Gastroesophageal sphincter (tissue), 4 donors: Measurements from ENCODE around the gene JAKMIP2. TPM values are rescaled to one million over a fixed set of nuclear protein-coding genes. Genes with fewer than 3 reads are reported as not detected.

ENCODE experiments used
- ATAC-seq: fragments of 150-250 bp; one replicate; pipeline ENCODE4 v1.9.1; 2016; ENCODE audit warnings: mild to moderate bottlenecking, moderate library complexity
- H3K27ac ChIP-seq, 4 donors: fragments of 200-600 bp; sonication (generic) in 3 of 4; 1 replicate in 3 of 4; 2 replicates in 1 of 4; pipeline ENCODE4 v1.5.1; 2016 to 2019
- H3K27me3 ChIP-seq: fragments of 200-600 bp; sonication (generic); one replicate; pipeline ENCODE4 v1.5.1; 2019
- H3K36me3 ChIP-seq, 2 donors: fragments of 200-600 bp; sonication (generic); one replicate each; pipeline ENCODE4 v1.5.1; 2019; ENCODE audit warnings: control low read depth in 1 of 2
- H3K4me1 ChIP-seq, 3 donors: fragments of 200-600 bp; sonication (generic); 1 replicate in 2 of 3; 2 replicates in 1 of 3; pipeline ENCODE4 v1.5.1; 2016 to 2019; ENCODE audit warnings: control low read depth in 2 of 3
- H3K4me3 ChIP-seq, 2 donors: fragments of 200-600 bp; sonication (generic); one replicate each; pipeline ENCODE4 v1.5.1; 2019; ENCODE audit warnings: mild to moderate bottlenecking in 1 of 2, moderate library complexity in 1 of 2
- H3K9me3 ChIP-seq, 3 donors: fragments of 200-600 bp; sonication (generic); one replicate each; pipeline ENCODE4 v1.5.1; 2017 to 2019; ENCODE audit warnings: control low read depth in 2 of 3
- EP300 ChIP-seq: sonication (generic); formaldehyde crosslinking; IDR thresholded peaks from one replicate; pipeline ENCODE4 v1.6.1; 2017; ENCODE audit warnings: antibody characterized with exemption, mild to moderate bottlenecking
- POLR2A ChIP-seq, 2 donors: fragments of 450-650 bp; IDR thresholded peaks; one replicate each; pipeline ENCODE4 v1.6.1; 2017; ENCODE audit warnings: antibody characterized with exemption in 2 of 2, mild to moderate bottlenecking in 2 of 2, moderate library complexity in 1 of 2
- POLR2AphosphoS5 ChIP-seq: sonication (generic); formaldehyde crosslinking; IDR thresholded peaks from one replicate; pipeline ENCODE4 v1.6.1; 2017; ENCODE audit warnings: antibody characterized with exemption
- WGBS, 2 donors: methylation state at CpG; one replicate each; pipeline ENCODE4 v1.1.5; 2018; ENCODE audit warnings: low coverage in 1 of 2; 5-methylcytosine and 5-hydroxymethylcytosine counted together
- total RNA-seq, 4 donors: library from RNA; depleted of rRNA; stranded (reverse); fragments of >200 nt; gene quantifications; one replicate each; pipeline ENCODE4 v1.1.0, GENCODE V29; 2016
- TF ChIP-seq, protein P1 (sequence below), 4 experiments: fragments of 200-600 bp in 2 of 4; fragments of 450-650 bp in 2 of 4; sonication (generic) in 1 of 4; IDR thresholded peaks; one replicate each; pipeline ENCODE4 v1.5.1; 2017 to 2019; ENCODE audit warnings: antibody characterized with exemption in 4 of 4, mild to moderate bottlenecking in 2 of 4, moderate library complexity in 2 of 4

JAKMIP2 gene
- total RNA-seq, 4 donors from 2014 or later, result 0.62 to 2.3 (median 0.79) TPM

DNA sequence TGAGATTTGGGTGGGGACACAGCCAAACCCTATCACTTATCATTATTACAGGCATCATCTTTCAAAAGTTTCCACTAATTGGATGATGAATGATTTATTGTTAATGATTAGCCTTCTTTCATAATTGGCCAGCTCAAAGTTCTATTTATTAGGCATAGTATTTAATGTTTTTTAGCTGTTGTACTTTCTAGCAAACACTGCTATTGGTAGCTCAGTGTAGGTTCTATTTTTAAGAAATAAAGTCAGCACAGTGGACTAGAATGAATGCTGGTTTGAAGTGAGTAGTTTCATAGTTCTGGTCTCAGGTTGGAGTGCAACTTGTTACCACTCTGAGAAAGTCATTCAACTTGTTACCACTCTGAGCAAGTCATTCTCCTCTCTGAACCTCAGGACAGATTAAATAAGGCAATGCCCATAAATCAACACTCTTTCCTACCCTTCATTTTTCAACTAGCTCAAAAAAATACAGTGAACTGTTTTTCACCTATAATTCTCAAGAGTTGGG lies 46.9 kb downstream of the JAKMIP2 start:
- ATAC-seq, result no peak
- H3K27ac ChIP-seq, result no peak overlapping the region
- H3K4me3 ChIP-seq, result no peak overlapping the region
- TF ChIP-seq POLR2A (IDR thresholded peaks at IDR 0.05) (no peak), POLR2AphosphoS5 (no peak), EP300 (no peak)
- TF ChIP-seq, protein P1, sequence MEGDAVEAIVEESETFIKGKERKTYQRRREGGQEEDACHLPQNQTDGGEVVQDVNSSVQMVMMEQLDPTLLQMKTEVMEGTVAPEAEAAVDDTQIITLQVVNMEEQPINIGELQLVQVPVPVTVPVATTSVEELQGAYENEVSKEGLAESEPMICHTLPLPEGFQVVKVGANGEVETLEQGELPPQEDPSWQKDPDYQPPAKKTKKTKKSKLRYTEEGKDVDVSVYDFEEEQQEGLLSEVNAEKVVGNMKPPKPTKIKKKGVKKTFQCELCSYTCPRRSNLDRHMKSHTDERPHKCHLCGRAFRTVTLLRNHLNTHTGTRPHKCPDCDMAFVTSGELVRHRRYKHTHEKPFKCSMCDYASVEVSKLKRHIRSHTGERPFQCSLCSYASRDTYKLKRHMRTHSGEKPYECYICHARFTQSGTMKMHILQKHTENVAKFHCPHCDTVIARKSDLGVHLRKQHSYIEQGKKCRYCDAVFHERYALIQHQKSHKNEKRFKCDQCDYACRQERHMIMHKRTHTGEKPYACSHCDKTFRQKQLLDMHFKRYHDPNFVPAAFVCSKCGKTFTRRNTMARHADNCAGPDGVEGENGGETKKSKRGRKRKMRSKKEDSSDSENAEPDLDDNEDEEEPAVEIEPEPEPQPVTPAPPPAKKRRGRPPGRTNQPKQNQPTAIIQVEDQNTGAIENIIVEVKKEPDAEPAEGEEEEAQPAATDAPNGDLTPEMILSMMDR (IDR thresholded peaks at IDR 0.05), result no peak
- no peaks in the 10 kb centered on the region for H3K9me3 ChIP-seq
- no peaks in the 10 kb centered on the region for H3K27me3 ChIP-seq
- no peaks in the 10 kb centered on the region for H3K36me3 ChIP-seq
- no peaks in the 10 kb centered on the region for H3K4me1 ChIP-seq

DNA sequence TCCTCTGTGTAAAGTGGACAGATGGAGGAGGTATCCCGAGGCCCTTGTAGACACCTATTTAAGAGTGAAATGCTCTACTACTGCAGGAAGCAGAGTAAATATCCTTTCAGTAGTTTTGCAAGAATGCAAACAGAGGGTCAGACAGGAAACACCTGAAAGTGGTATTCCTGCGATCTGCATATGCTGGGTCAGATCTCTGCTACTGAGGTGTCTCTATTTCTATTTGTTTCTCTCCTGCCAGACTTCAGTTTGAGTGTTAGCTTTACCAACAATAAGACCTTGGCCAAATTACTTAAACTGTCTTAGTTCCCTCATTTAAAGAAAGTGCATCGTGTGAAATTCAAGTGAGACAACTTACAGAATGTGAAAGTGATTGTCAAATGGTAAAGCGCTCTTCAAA lies 47.6 kb downstream of the JAKMIP2 start:
- H3K27me3 ChIP-seq, result no peaks in the 10 kb centered on the region
- ATAC-seq, result no peak
- no peaks in the 10 kb centered on the region for H3K9me3 ChIP-seq
- WGBS, 2 donors, result 64 to 68% methylated on average over 2 to 4 of the region's 4 CpGs
- TF ChIP-seq EP300 (no peak), POLR2A (IDR thresholded peaks at IDR 0.05) (no peak), POLR2AphosphoS5 (no peak)
- TF ChIP-seq, protein P1 (IDR thresholded peaks at IDR 0.05), result no peak
- no peaks in the 10 kb centered on the region for H3K36me3 ChIP-seq
- no peak overlapping the region for H3K27ac ChIP-seq
- no peaks in the 10 kb centered on the region for H3K4me1 ChIP-seq
- H3K4me3 ChIP-seq, result no peak overlapping the region

DNA sequence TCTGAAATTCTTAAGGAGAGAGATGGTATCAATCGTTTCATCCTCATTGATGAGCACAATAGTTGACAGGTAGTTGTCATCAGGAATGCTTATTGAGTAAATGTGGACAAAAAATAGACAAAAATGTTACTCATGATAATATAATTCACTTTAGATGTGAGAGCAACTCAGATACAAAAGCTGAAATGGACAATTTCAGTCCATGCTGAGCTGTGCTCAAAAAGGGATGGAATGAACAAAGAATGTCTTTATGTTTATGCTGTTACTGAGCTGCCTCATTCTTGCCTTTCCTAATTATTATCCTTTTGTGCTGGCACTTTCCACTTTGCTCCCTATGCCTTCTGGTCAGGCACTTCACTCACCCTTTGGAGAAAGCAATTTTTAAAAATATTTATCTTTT lies 49.5 kb downstream of the JAKMIP2 start:
- no peak for ATAC-seq
- no peak for TF ChIP-seq EP300
- TF ChIP-seq POLR2A (IDR thresholded peaks at IDR 0.05), result no peak
- TF ChIP-seq, protein P1 (IDR thresholded peaks at IDR 0.05), result no peak
- no peak for TF ChIP-seq POLR2AphosphoS5
- no peaks in the 10 kb centered on the region for H3K36me3 ChIP-seq
- H3K27me3 ChIP-seq, result no peaks in the 10 kb centered on the region
- no peak overlapping the region for H3K4me3 ChIP-seq
- no peak overlapping the region for H3K27ac ChIP-seq
- no peaks in the 10 kb centered on the region for H3K9me3 ChIP-seq
- H3K4me1 ChIP-seq, result no peaks in the 10 kb centered on the region
- 78 to 80% methylated on average over 1 of the region's 1 CpG for WGBS, 2 donors

DNA sequence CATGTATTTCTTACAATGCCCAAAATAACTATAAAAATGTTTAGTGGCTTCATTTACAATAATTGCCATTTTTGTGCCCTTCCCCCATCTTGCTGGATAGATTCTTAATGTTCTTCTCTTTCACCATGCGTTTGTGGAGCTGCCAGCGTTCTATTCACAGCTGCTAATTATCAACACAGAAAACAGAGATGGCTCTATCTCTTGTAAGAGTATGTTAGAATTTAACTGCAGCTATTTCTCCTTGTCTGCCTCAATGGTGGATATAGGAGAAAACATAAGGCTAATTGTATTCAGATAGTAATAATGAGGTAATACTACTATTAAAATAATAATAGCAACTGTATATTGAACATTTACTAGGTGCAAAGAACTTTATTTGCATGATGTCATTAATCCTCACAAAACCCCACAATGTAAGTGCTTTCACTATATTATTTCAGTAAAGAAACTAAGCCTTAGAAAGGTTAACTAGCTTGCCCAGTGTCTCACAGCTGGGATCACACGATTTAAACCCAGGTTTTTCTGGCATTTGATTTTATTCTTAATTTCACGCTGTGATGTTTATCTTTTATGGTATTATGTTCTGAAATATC lies 50.1 kb downstream of the JAKMIP2 start:
- H3K4me3 ChIP-seq, result no peak overlapping the region
- no peaks in the 10 kb centered on the region for H3K27me3 ChIP-seq
- no peak for ATAC-seq
- H3K27ac ChIP-seq, result no peak overlapping the region
- WGBS, 2 donors, result 41 to 47% methylated on average over 4 of the region's 4 CpGs
- H3K9me3 ChIP-seq, result no peaks in the 10 kb centered on the region
- no peaks in the 10 kb centered on the region for H3K36me3 ChIP-seq
- no peak for TF ChIP-seq POLR2AphosphoS5
- TF ChIP-seq, protein P1 (IDR thresholded peaks at IDR 0.05), result no peak
- no peak for TF ChIP-seq EP300
- TF ChIP-seq POLR2A (IDR thresholded peaks at IDR 0.05), result no peak
- H3K4me1 ChIP-seq, result no peaks in the 10 kb centered on the region

DNA sequence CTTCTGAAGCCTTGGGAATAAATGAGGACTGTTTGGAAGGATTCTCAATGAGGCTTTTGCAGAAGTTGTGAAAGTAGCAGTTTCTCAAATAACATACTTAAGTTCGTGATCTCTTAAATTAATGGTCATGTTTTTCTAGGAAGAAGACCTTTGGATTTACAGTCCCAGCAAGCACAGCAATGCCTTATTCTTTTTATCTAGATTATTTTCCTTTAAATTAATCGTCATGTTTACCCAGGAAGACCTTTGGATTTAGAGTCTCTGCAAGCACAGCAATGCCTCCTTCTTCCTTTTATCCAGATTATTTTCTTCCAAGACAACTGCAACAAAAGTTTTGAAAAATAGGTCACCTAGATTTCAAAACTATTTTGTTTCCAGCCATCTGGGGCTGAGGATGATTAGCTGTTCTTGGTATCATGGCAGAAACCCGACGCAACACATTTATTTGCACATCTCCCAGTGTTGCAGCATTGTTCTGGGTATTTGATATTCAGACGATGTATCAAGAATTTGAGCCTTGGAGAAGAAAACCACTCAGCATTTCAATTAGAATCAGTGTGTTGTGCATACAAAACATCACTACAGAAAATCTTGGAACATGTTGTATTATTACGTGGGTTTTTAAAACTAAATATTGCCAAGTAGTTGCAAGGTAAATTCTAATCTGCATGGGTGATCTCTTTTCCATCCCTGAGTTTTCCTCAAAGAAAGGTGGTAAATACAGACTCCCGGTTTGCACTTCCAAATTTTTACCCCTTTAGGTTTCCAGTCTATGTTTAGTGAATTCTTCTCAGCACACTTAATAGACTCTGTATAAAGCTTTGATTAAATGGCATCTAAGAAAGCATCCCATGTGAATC lies 50.9 kb downstream of the JAKMIP2 start:
- H3K4me1 ChIP-seq, result no peaks in the 10 kb centered on the region
- no peak overlapping the region for H3K27ac ChIP-seq
- H3K36me3 ChIP-seq, result no peaks in the 10 kb centered on the region
- no peak for ATAC-seq
- H3K9me3 ChIP-seq, result no peaks in the 10 kb centered on the region
- 70% methylated on average over 7 of the region's 7 CpGs for WGBS, 2 donors
- H3K4me3 ChIP-seq, result no peak overlapping the region
- TF ChIP-seq POLR2A (IDR thresholded peaks at IDR 0.05) (no peak), POLR2AphosphoS5 (no peak), EP300 (no peak)
- TF ChIP-seq, protein P1 (IDR thresholded peaks at IDR 0.05), result no peak
- no peaks in the 10 kb centered on the region for H3K27me3 ChIP-seq
